SK-N-SH (cell line): Measurements from ENCODE around the gene HAGH. TPM values are rescaled to one million over a fixed set of nuclear protein-coding genes. Genes with fewer than 3 reads are reported as not detected.

Source experiments
- CTCF ChIA-PET: fragments of 300-600, 350-600 bp; formaldehyde crosslinking; extraction: SDS; loops from one replicate; lab custom pipeline; 2021; lab: Yijun Ruan, JAX
- POLR2A ChIA-PET: fragments of 350-600 bp; sonication (Branson Sonifier 250); formaldehyde crosslinking; extraction: SDS; loops from one replicate; lab custom pipeline; 2020; ENCODE audit warnings: antibody characterized with exemption, inconsistent platforms; lab: Yijun Ruan, JAX
- DNase-seq: peaks from one replicate; pipeline ENCODE4 v3.0.0; 2012
- H2AFZ ChIP-seq: fragments of 200-600 bp; sonication (generic); 2 replicates; pipeline ENCODE4 v1.8.1; 2016; ENCODE audit warnings: antibody characterized with exemption, mild to moderate bottlenecking, low read depth
- H3F3A ChIP-seq: fragments of 200-600 bp; sonication (generic); replicated peaks from 2 replicates; pipeline ENCODE3; 2016; ENCODE audit warnings: antibody characterized with exemption, mild to moderate bottlenecking; ENCODE audit not compliant: insufficient read depth
- H3K27ac ChIP-seq, 2 experiments: fragments of 200-500 bp in 1 of 2; fragments of 200-600 bp in 1 of 2; sonication (Bioruptor generic) in 1 of 2; sonication (generic), shearing (Covaris generic) in 1 of 2; 2 replicates each; pipeline versions ENCODE4 v1.5.1 to v1.6.1; 2014 to 2016; ENCODE audit warnings: low read depth in 2 of 2, inconsistent platforms in 1 of 2, low read length in 1 of 2, mild to moderate bottlenecking in 1 of 2, mixed read lengths in 1 of 2
- H3K27me3 ChIP-seq: fragments of 200-600 bp; sonication (generic), shearing (Covaris generic); 2 replicates; pipeline ENCODE4 v1.6.1; 2016; ENCODE audit warnings: mixed run types; ENCODE audit not compliant: insufficient read depth
- H3K36me3 ChIP-seq, 2 experiments: fragments of 200-500 bp in 1 of 2; fragments of 200-600 bp in 1 of 2; sonication (Bioruptor generic) in 1 of 2; sonication (generic) in 1 of 2; replicated peaks in 1 of 2; 2 replicates each; pipeline versions ENCODE3 to v1.5.1; 2014 to 2016; ENCODE audit warnings: low read length in 1 of 2, mild to moderate bottlenecking in 1 of 2; ENCODE audit not compliant: insufficient read depth in 2 of 2, control insufficient read depth in 1 of 2
- H3K4me1 ChIP-seq, 2 experiments: fragments of 200-500 bp in 1 of 2; fragments of 200-600 bp in 1 of 2; sonication (Bioruptor generic) in 1 of 2; sonication (generic), shearing (Covaris generic) in 1 of 2; 2 replicates each; pipeline versions ENCODE4 v1.5.1 to v1.6.1; 2014 to 2016; ENCODE audit warnings: low read depth in 1 of 2, low read length in 1 of 2, mixed run types in 1 of 2; ENCODE audit not compliant: insufficient read depth in 2 of 2, control insufficient read depth in 1 of 2
- H3K4me2 ChIP-seq: fragments of 200-600 bp; sonication (generic), shearing (Covaris generic); 2 replicates; pipeline ENCODE4 v1.6.1; 2017; ENCODE audit warnings: mixed run types
- H3K4me3 ChIP-seq, 2 experiments: fragments of 200-500 bp in 1 of 2; fragments of 200-600 bp in 1 of 2; sonication (Bioruptor generic) in 1 of 2; sonication (generic), shearing (Covaris generic) in 1 of 2; 2 replicates each; pipeline versions ENCODE4 v1.5.1 to v1.8.1; 2014 to 2016; ENCODE audit warnings: low read depth in 2 of 2, inconsistent platforms in 1 of 2, low read length in 1 of 2, mild to moderate bottlenecking in 1 of 2, mixed read lengths in 1 of 2, moderate library complexity in 1 of 2
- H3K79me2 ChIP-seq: fragments of 200-600 bp; sonication (generic); 2 replicates; pipeline ENCODE4 v1.8.1; 2017; ENCODE audit warnings: mild to moderate bottlenecking; ENCODE audit not compliant: insufficient read depth
- H3K9ac ChIP-seq: fragments of 200-600 bp; sonication (generic); 2 replicates; pipeline ENCODE4 v1.6.1; 2017; ENCODE audit warnings: mixed run types
- H3K9me2 ChIP-seq: fragments of 200-600 bp; sonication (generic); 2 replicates; pipeline ENCODE4 v1.6.1; 2017; ENCODE audit warnings: mixed run types
- H3K9me3 ChIP-seq: fragments of 200-600 bp; sonication (generic); 2 replicates; pipeline ENCODE4 v1.6.1; 2017; ENCODE audit warnings: mixed run types, mild to moderate bottlenecking, moderate library complexity
- H4K20me1 ChIP-seq: fragments of 200-600 bp; sonication (generic); 2 replicates; pipeline ENCODE4 v1.6.1; 2017; ENCODE audit warnings: mild to moderate bottlenecking, mixed run types; ENCODE audit not compliant: insufficient read depth
- CHD2 ChIP-seq: fragments of 150-350 bp; IDR thresholded peaks from 2 replicates; pipeline ENCODE4 v1.6.1; 2018; ENCODE audit warnings: low read length; ENCODE audit not compliant: partially characterized antibody
- ELF1 ChIP-seq: IDR thresholded peaks from 2 replicates; pipeline ENCODE4 v1.4.0; 2012
- EZH2phosphoT487 ChIP-seq: fragments of 200-600 bp; sonication (generic); IDR thresholded peaks from 2 replicates; pipeline ENCODE4 v1.6.1; 2017; ENCODE audit warnings: low read depth, mixed run types, mild to moderate bottlenecking, antibody characterized with exemption, moderate library complexity, borderline replicate concordance
- FOXJ3 ChIP-seq: sonication (generic); formaldehyde crosslinking; IDR thresholded peaks from 2 replicates; pipeline ENCODE4 v1.5.1; 2020; ENCODE audit warnings: mild to moderate bottlenecking, missing genetic modification reagents
- GABPA ChIP-seq: IDR thresholded peaks from 2 replicates; pipeline ENCODE4 v1.4.0; 2012; ENCODE audit warnings: low read depth, mild to moderate bottlenecking
- JUND ChIP-seq: IDR thresholded peaks from 2 replicates; pipeline ENCODE4 v1.4.0; 2012
- MEF2A ChIP-seq: IDR thresholded peaks from 2 replicates; pipeline ENCODE4 v1.4.0; 2012; ENCODE audit warnings: low read depth, borderline replicate concordance
- MXI1 ChIP-seq: IDR thresholded peaks from 2 replicates; pipeline ENCODE4 v1.6.1; 2012; ENCODE audit warnings: mild to moderate bottlenecking, low read depth, low read length, improper control_type of control experiment
- NRF1 ChIP-seq: IDR thresholded peaks from 2 replicates; pipeline ENCODE4 v1.6.1; 2012; ENCODE audit warnings: low read depth, mild to moderate bottlenecking, low read length
- POLR2AphosphoS5 ChIP-seq: IDR thresholded peaks from 2 replicates; pipeline ENCODE4 v1.6.1; 2012; ENCODE audit warnings: low read depth, low read length
- RCOR1 ChIP-seq: fragments of 150-350 bp; IDR thresholded peaks from 2 replicates; pipeline ENCODE4 v1.6.1; 2017; ENCODE audit warnings: antibody characterized with exemption, low read length
- RFX5 ChIP-seq: IDR thresholded peaks from 2 replicates; pipeline ENCODE4 v1.6.1; 2012; ENCODE audit warnings: mild to moderate bottlenecking, improper control_type of control experiment, low read length
- SIN3A ChIP-seq: IDR thresholded peaks from 2 replicates; pipeline ENCODE4 v1.6.1; 2012; ENCODE audit warnings: low read depth, mild to moderate bottlenecking, low read length, moderate library complexity, borderline replicate concordance
- TAF1 ChIP-seq: IDR thresholded peaks from 2 replicates; pipeline ENCODE4 v1.6.1; 2012; ENCODE audit warnings: low read depth, mild to moderate bottlenecking, low read length, moderate library complexity, borderline replicate concordance
- TCF12 ChIP-seq: IDR thresholded peaks from 2 replicates; pipeline ENCODE4 v1.4.0; 2012
- WGBS: methylation state at CpG from one replicate; pipeline ENCODE4 v1.1.6; 2017; ENCODE audit warnings: low lambda C conversion rate; 5-methylcytosine and 5-hydroxymethylcytosine counted together
- polyA plus RNA-seq, 3 experiments: library from polyadenylated mRNA; depleted of rRNA; stranded (reverse); fragments of >200 nt; gene quantifications; 2 replicates each; pipeline ENCODE4 v1.2.3, GENCODE V29; 2012
- TF ChIP-seq, protein P1 (sequence below): IDR thresholded peaks from 2 replicates; pipeline ENCODE4 v1.4.0; 2012; ENCODE audit warnings: low read depth, borderline replicate concordance
- TF ChIP-seq, protein P2 (sequence below): IDR thresholded peaks from 2 replicates; pipeline ENCODE4 v1.4.0; 2012; ENCODE audit warnings: low read depth
- TF ChIP-seq, protein P3 (sequence below): IDR thresholded peaks from 2 replicates; pipeline ENCODE4 v1.6.1; 2012; ENCODE audit warnings: mild to moderate bottlenecking, low read depth, low read length, moderate library complexity
- TF ChIP-seq, protein P4 (sequence below): fragments of 150-350 bp; IDR thresholded peaks from 2 replicates; pipeline ENCODE4 v1.6.1; 2017; ENCODE audit warnings: antibody characterized with exemption, low read length, low read depth, borderline replicate concordance
- TF ChIP-seq, protein P5 (sequence below): IDR thresholded peaks from 2 replicates; pipeline ENCODE4; 2012
- TF ChIP-seq, protein P6 (sequence below): fragments of 150-350 bp; IDR thresholded peaks from 2 replicates; pipeline ENCODE4 v1.6.1; 2016; ENCODE audit warnings: mild to moderate bottlenecking, low read depth, low read length

The HAGH gene
- polyA plus RNA-seq, 1 of the 3 experiments (the other 2 are of a cell fraction): 138 TPM

DNA sequence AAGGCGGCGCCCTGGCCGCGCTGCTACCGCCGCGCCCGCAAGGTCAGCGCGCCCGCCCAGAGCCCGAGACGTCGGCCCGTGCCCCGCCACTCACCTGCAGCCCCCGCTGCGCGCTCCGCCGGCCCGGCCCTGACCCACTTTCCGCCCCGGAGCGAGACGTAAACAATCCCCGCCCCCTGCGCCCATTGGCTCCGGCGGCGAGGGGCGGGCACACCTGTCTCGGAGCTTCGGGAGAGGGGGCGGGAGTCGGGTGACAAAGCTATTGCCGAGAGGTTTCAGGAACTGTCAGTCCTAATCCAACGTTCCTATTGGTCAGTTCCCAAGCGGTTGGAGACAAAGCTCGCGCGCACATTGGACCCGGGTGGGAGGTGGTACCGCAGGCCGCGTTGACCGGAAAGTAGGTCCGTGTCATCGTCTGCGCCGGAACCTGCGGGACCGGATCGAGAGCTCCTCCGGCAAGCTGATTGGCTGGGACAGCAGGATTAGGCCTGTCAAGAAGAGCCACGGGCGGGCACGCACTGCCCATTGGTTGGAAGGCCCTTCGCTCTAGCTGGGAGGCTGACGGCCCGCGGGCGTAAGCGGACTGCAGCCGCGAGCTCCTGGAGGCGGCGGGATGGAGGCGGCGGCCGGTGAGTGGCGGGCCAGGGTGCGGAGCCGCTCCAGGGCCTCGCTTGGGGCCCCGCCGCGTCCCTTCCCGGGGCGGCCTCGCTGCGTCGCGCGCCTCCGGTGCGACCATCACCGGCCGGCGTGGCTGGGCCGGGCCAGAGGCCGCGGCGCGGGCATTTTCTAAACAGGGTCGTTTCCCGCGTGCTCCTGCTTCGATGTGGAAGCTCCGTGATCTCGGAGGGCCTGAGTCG lies 44.0 kb downstream of the HAGH start, which contains the start of the genes NUBP2 and SPSB3:
Gene NUBP2, plus strand, starts transcription at position 553 of the 857 bp plus-strand sequence. Its CDS starts 61 bp downstream, at position 614.
Gene SPSB3, minus strand, starts transcription at position 164 of the 857 bp plus-strand sequence. CDS start 1,088 bp downstream, outside the sequence.
- Histone ChIP-seq H3K4me3 (peak within 1 kb of the TSS; percentile 84 to 90), H3K4me1 (peaks cover 0 to 8% of the 10 kb centered on the region in 2 experiments; a peak in 1 of 4 replicates), H4K20me1 (peaks cover 13% of the 10 kb centered on the region; the same call in 1 of the 2 replicates), H3K9me2 (no peaks in the 10 kb centered on the region), H3K36me3 (peaks cover 3 to 35% of the 10 kb centered on the region in 2 experiments), H3K4me2 (peak within 1 kb of the TSS; percentile 91), H3K79me2 (peaks cover 54% of the 10 kb centered on the region), H3K27ac (peak within 1 kb of the TSS; percentile 48 to 53), H3F3A (peaks cover 8% of the 10 kb centered on the region), H3K9ac (peak within 1 kb of the TSS; percentile 82), H2AFZ (peak within 1 kb of the TSS; percentile 73; the same call in 1 of the 2 replicates), H3K27me3 (no peaks in the 10 kb centered on the region), H3K9me3 (no peaks in the 10 kb centered on the region)
- CTCF ChIA-PET: interaction anchor here (0.8 to 4.3 kb wide), 6 partner anchors 9 to 176 kb away, joined by 3 to 40 read pairs (median 4); partner anchors contain the start of genes EME2 and MRPS34
- WGBS: 2% methylated on average over 16 of the region's 102 CpGs
- DNase-seq: peak; percentile 97
- POLR2A ChIA-PET: interaction anchor here (0.9 to 2.2 kb wide), 8 partner anchors 9 to 362 kb away, joined by 3 to 24 read pairs (median 4); partner anchors contain the start of genes EME2, FAHD1, MRPS34 and NME3
- TF ChIP-seq, protein P1, sequence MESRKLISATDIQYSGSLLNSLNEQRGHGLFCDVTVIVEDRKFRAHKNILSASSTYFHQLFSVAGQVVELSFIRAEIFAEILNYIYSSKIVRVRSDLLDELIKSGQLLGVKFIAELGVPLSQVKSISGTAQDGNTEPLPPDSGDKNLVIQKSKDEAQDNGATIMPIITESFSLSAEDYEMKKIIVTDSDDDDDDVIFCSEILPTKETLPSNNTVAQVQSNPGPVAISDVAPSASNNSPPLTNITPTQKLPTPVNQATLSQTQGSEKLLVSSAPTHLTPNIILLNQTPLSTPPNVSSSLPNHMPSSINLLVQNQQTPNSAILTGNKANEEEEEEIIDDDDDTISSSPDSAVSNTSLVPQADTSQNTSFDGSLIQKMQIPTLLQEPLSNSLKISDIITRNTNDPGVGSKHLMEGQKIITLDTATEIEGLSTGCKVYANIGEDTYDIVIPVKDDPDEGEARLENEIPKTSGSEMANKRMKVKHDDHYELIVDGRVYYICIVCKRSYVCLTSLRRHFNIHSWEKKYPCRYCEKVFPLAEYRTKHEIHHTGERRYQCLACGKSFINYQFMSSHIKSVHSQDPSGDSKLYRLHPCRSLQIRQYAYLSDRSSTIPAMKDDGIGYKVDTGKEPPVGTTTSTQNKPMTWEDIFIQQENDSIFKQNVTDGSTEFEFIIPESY: peak; percentile 64; the same call in 1 of the 2 replicates
- peak; percentile 99 for TF ChIP-seq GABPA
- no peak for TF ChIP-seq TAF1
- TF ChIP-seq FOXJ3 (CRISPR knock-in tag): 0 out of 2 replicates have a peak, but pooled peaks have one; percentile 27
- TF ChIP-seq ELF1: peak; percentile 86
- no peak; the same call in 1 of the 2 replicates for TF ChIP-seq POLR2AphosphoS5
- peak; percentile 62; the same call in 1 of the 2 replicates for TF ChIP-seq RFX5
- TF ChIP-seq, protein P2, sequence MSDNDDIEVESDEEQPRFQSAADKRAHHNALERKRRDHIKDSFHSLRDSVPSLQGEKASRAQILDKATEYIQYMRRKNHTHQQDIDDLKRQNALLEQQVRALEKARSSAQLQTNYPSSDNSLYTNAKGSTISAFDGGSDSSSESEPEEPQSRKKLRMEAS: peak; percentile 79
- TF ChIP-seq SIN3A: peak; percentile 90
- TF ChIP-seq, protein P3, sequence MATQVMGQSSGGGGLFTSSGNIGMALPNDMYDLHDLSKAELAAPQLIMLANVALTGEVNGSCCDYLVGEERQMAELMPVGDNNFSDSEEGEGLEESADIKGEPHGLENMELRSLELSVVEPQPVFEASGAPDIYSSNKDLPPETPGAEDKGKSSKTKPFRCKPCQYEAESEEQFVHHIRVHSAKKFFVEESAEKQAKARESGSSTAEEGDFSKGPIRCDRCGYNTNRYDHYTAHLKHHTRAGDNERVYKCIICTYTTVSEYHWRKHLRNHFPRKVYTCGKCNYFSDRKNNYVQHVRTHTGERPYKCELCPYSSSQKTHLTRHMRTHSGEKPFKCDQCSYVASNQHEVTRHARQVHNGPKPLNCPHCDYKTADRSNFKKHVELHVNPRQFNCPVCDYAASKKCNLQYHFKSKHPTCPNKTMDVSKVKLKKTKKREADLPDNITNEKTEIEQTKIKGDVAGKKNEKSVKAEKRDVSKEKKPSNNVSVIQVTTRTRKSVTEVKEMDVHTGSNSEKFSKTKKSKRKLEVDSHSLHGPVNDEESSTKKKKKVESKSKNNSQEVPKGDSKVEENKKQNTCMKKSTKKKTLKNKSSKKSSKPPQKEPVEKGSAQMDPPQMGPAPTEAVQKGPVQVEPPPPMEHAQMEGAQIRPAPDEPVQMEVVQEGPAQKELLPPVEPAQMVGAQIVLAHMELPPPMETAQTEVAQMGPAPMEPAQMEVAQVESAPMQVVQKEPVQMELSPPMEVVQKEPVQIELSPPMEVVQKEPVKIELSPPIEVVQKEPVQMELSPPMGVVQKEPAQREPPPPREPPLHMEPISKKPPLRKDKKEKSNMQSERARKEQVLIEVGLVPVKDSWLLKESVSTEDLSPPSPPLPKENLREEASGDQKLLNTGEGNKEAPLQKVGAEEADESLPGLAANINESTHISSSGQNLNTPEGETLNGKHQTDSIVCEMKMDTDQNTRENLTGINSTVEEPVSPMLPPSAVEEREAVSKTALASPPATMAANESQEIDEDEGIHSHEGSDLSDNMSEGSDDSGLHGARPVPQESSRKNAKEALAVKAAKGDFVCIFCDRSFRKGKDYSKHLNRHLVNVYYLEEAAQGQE: no peak
- TF ChIP-seq NRF1: 0 out of 2 replicates have a peak, but pooled peaks have one; percentile 2
- no peak for TF ChIP-seq EZH2phosphoT487
- TF ChIP-seq, protein P4, sequence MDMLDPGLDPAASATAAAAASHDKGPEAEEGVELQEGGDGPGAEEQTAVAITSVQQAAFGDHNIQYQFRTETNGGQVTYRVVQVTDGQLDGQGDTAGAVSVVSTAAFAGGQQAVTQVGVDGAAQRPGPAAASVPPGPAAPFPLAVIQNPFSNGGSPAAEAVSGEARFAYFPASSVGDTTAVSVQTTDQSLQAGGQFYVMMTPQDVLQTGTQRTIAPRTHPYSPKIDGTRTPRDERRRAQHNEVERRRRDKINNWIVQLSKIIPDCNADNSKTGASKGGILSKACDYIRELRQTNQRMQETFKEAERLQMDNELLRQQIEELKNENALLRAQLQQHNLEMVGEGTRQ: no peak
- no peak for TF ChIP-seq TCF12
- TF ChIP-seq JUND: no peak
- TF ChIP-seq, protein P5, sequence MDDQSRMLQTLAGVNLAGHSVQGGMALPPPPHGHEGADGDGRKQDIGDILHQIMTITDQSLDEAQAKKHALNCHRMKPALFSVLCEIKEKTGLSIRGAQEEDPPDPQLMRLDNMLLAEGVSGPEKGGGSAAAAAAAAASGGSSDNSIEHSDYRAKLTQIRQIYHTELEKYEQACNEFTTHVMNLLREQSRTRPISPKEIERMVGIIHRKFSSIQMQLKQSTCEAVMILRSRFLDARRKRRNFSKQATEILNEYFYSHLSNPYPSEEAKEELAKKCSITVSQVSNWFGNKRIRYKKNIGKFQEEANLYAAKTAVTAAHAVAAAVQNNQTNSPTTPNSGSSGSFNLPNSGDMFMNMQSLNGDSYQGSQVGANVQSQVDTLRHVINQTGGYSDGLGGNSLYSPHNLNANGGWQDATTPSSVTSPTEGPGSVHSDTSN: peak; percentile 98
- peak; percentile 57 for TF ChIP-seq MXI1
- peak; percentile 96 for TF ChIP-seq CHD2
- TF ChIP-seq RCOR1: no peak
- TF ChIP-seq, protein P6, sequence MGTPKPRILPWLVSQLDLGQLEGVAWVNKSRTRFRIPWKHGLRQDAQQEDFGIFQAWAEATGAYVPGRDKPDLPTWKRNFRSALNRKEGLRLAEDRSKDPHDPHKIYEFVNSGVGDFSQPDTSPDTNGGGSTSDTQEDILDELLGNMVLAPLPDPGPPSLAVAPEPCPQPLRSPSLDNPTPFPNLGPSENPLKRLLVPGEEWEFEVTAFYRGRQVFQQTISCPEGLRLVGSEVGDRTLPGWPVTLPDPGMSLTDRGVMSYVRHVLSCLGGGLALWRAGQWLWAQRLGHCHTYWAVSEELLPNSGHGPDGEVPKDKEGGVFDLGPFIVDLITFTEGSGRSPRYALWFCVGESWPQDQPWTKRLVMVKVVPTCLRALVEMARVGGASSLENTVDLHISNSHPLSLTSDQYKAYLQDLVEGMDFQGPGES: peak; percentile 78
- no peak for TF ChIP-seq MEF2A
